ENCODE measurements around the gene DTNB.

DTNB gene

DNA sequence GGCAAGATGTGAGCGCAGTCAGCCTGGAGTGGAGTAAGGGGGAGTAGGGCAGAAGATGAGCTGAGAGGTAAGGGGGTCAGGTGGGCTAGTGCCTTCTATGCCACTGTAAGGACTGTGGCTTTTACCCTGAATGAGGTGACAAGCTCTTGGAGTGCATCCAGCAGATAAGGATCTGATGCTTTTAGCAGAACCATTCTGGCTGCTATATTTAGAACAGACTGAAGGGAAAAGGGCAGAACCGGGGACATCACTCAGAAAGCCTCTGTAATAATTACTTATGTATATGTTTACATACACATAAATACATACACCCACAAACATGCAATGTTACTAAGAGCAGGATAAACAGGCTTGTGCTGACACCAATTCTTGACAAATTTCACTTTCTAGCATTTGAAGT is 124.8 kb downstream of the DTNB start:
- DNase-seq (ENCODE audit: extremely low read depth, low read depth), result no peak
- TF ChIP-seq, protein P1, sequence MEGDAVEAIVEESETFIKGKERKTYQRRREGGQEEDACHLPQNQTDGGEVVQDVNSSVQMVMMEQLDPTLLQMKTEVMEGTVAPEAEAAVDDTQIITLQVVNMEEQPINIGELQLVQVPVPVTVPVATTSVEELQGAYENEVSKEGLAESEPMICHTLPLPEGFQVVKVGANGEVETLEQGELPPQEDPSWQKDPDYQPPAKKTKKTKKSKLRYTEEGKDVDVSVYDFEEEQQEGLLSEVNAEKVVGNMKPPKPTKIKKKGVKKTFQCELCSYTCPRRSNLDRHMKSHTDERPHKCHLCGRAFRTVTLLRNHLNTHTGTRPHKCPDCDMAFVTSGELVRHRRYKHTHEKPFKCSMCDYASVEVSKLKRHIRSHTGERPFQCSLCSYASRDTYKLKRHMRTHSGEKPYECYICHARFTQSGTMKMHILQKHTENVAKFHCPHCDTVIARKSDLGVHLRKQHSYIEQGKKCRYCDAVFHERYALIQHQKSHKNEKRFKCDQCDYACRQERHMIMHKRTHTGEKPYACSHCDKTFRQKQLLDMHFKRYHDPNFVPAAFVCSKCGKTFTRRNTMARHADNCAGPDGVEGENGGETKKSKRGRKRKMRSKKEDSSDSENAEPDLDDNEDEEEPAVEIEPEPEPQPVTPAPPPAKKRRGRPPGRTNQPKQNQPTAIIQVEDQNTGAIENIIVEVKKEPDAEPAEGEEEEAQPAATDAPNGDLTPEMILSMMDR (IDR thresholded peaks at IDR 0.05; ENCODE audit: low read depth, low read length), result no peak

DNA sequence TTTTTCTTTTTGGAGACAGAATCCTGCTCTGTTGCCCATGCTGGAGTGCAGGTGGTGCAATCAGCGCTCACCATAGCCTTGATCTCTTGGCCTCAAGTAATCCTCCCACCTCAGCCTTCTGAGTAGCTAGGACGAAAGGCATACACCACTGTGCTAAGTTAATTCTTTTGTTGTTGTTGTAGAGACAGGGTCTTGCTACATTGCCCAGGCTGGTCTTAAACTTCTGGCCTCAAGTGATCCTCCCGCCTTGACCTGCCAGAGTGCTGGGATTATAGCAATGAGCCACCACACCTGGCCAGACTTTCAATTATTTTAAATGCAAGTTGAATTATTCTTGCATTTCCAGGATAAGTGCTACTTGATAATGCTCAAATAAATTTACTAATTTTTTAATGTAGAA is 126.5 kb downstream of the DTNB start:
- no peak for DNase-seq (ENCODE audit: extremely low read depth, low read depth)
- TF ChIP-seq, protein P1 (IDR thresholded peaks at IDR 0.05; ENCODE audit: low read depth, low read length), result no peak

- TF ChIP-seq, protein P1 (IDR thresholded peaks at IDR 0.05; ENCODE audit: low read depth, low read length), result no peak
- no peak for DNase-seq (ENCODE audit: extremely low read depth, low read depth)
These were observed 127.5 kb downstream of the DTNB start for GRCh38 chr2:25545899-25546298.

DNA sequence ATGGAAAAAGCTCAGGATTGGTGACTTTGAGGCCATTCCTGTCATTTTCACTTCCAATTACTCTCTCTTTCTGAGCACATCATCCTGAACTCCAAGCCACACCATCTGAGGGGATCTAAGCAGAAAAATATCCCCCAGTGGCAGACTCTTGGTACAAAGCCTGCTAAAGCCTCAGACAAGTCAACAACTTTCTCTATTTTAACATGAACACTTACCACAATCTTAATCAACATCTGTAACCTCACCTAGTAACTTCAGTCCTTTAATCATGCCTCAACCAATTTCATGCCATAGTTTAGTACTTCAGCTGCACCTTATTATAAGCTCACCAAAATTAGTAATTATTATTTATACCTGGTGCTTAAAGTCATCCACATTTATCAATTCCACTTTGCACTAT is 128.9 kb downstream of the DTNB start:
- no peak for DNase-seq (ENCODE audit: extremely low read depth, low read depth)
- TF ChIP-seq, protein P1 (IDR thresholded peaks at IDR 0.05; ENCODE audit: low read depth, low read length), result no peak

DNA sequence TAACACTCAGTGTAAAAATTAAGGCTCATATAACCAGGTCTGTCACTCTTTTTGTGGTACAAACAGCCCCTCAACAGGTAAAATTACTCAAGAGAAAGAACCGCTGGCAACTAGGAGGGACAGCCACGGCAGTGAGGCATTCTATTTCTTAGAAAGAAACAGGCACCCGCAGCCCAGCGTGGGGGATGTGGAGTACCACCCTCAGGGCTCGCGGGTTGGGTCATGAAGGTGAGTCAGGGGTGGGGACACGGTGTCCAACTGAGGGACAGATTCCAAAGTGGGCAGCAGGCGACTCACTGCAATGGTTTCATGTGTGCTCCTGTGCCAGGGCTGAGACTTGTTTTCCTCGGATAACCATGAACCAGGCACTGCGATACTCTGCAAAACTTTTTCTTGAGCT is 129.4 kb downstream of the DTNB start:
- TF ChIP-seq, protein P1 (IDR thresholded peaks at IDR 0.05; ENCODE audit: low read depth, low read length), result no peak

DNA sequence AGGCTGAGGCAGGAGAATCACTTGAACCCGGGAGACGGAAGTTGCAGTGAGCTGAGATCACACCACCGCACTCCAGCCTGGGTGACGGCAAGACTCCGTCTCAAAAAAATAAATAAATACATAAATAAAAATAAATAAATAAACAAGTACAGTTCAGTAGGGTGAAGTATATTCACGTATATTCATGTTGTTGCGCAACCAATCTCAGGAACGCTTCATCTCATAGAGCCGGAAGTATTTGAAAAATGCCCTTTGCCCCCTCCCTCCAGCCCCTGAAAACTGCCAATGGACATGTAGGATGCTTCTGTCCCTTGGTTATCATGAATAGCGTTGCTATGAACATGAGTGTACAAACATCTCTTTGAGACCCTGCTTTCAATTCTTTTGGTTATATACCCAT is 132.0 kb downstream of the DTNB start:
- no peak for DNase-seq (ENCODE audit: extremely low read depth, low read depth)
- TF ChIP-seq, protein P1 (IDR thresholded peaks at IDR 0.05; ENCODE audit: low read depth, low read length), result no peak

More for the DNA sequence above, 129.4 kb downstream of the DTNB start:
- no peak for DNase-seq (ENCODE audit: extremely low read depth, low read depth)

DNA sequence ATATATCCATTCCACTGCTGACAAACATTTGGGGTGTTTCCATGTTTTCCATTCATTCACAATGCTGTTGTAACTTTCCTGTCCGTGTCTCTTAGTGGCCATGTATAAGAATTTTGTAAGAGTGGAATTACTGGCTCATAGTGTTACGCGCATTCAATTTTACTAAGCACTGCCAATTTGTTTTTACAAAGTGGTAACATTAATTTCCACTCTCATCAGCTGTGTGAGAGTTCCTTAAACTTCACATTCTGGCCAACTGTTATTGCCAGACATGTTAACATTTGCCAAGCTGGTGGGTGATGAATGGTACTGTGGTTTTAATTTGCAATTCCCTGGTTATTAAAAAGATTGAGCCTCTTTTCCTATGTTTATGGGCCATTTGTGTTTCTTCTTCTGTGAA is 134.2 kb downstream of the DTNB start:
- no peak for DNase-seq (ENCODE audit: extremely low read depth, low read depth)
- TF ChIP-seq, protein P1 (IDR thresholded peaks at IDR 0.05; ENCODE audit: low read depth, low read length), result no peak
